ENCODE measurements around the gene GCSAML.
"Not testable (repeated sequence)": the region's sequence is repeated elsewhere in the genome, so short reads cannot be mapped to it uniquely, and the experiment has no call there.

GCSAML gene

GRCh38 chr1:247548769-247549182, at the start of gene GCSAML:
Gene GCSAML (plus strand): TSS chr1:247549134. CDS start chr1:247549192, 58 bp downstream.
- no peak within 1 kb of the TSS for H3K4me3 ChIP-seq (ENCODE audit: insufficient read length, low read depth)
- no peak for TF ChIP-seq SUZ12 (IDR thresholded peaks at IDR 0.05; ENCODE audit: extremely low read depth, insufficient read depth, insufficient read length)
- no peak for TF ChIP-seq YY1 (IDR thresholded peaks at IDR 0.05; ENCODE audit: insufficient read depth, insufficient read length)
- TF ChIP-seq ZNF274 (IDR thresholded peaks at IDR 0.05; ENCODE audit: low read depth, low read length), result no peak
- H3K9ac ChIP-seq (ENCODE audit: insufficient read length, low read depth), result no peak within 1 kb of the TSS
- no peaks in the 10 kb centered on the region for H3K27me3 ChIP-seq (ENCODE audit: insufficient read depth, insufficient read length)
- DNase-seq (ENCODE audit: low read depth, low spot score), result no peak
- no peaks in the 10 kb centered on the region for H3K4me1 ChIP-seq (ENCODE audit: insufficient read depth, insufficient read length)
- H3K9me3 ChIP-seq (ENCODE audit: insufficient read depth, low read length), result no peaks in the 10 kb centered on the region
- H3K36me3 ChIP-seq (ENCODE audit: insufficient read depth, insufficient read length, low read length), result no peaks in the 10 kb centered on the region

GRCh38 chr1:247500865-247501264, 48.1 kb upstream of the GCSAML start:
- H3K4me1 ChIP-seq (ENCODE audit: insufficient read depth, insufficient read length), result no peaks in the 10 kb centered on the region
- H3K9ac ChIP-seq (ENCODE audit: insufficient read length, low read depth), result no peak overlapping the region
- no peaks in the 10 kb centered on the region for H3K9me3 ChIP-seq (ENCODE audit: insufficient read depth, low read length)
- no peaks in the 10 kb centered on the region for H3K27me3 ChIP-seq (ENCODE audit: insufficient read depth, insufficient read length)
- H3K36me3 ChIP-seq (ENCODE audit: insufficient read depth, insufficient read length, low read length), result no peaks in the 10 kb centered on the region
- TF ChIP-seq SUZ12 (IDR thresholded peaks at IDR 0.05; ENCODE audit: extremely low read depth, insufficient read depth, insufficient read length), result no peak
- no peak for TF ChIP-seq YY1 (IDR thresholded peaks at IDR 0.05; ENCODE audit: insufficient read depth, insufficient read length)
- no peak for TF ChIP-seq ZNF274 (IDR thresholded peaks at IDR 0.05; ENCODE audit: low read depth, low read length)
- no peak for DNase-seq (ENCODE audit: low read depth, low spot score)
- H3K4me3 ChIP-seq (ENCODE audit: insufficient read length, low read depth), result no peak overlapping the region

- Histone ChIP-seq H3K4me3 (ENCODE audit: insufficient read length, low read depth) (no peak overlapping the region), H3K27me3 (ENCODE audit: insufficient read depth, insufficient read length) (no peaks in the 10 kb centered on the region), H3K4me1 (ENCODE audit: insufficient read depth, insufficient read length) (no peaks in the 10 kb centered on the region), H3K9me3 (ENCODE audit: insufficient read depth, low read length) (no peaks in the 10 kb centered on the region), H3K36me3 (ENCODE audit: insufficient read depth, insufficient read length, low read length) (no peaks in the 10 kb centered on the region), H3K9ac (ENCODE audit: insufficient read length, low read depth) (no peak overlapping the region)
- no peak for TF ChIP-seq ZNF274 (IDR thresholded peaks at IDR 0.05; ENCODE audit: low read depth, low read length)
- no peak for TF ChIP-seq SUZ12 (IDR thresholded peaks at IDR 0.05; ENCODE audit: extremely low read depth, insufficient read depth, insufficient read length)
- TF ChIP-seq YY1 (IDR thresholded peaks at IDR 0.05; ENCODE audit: insufficient read depth, insufficient read length), result no peak
- DNase-seq (ENCODE audit: low read depth, low spot score), result no peak
Observed at GRCh38 chr1:247506831-247507230, 42.1 kb upstream of the GCSAML start.

DNA sequence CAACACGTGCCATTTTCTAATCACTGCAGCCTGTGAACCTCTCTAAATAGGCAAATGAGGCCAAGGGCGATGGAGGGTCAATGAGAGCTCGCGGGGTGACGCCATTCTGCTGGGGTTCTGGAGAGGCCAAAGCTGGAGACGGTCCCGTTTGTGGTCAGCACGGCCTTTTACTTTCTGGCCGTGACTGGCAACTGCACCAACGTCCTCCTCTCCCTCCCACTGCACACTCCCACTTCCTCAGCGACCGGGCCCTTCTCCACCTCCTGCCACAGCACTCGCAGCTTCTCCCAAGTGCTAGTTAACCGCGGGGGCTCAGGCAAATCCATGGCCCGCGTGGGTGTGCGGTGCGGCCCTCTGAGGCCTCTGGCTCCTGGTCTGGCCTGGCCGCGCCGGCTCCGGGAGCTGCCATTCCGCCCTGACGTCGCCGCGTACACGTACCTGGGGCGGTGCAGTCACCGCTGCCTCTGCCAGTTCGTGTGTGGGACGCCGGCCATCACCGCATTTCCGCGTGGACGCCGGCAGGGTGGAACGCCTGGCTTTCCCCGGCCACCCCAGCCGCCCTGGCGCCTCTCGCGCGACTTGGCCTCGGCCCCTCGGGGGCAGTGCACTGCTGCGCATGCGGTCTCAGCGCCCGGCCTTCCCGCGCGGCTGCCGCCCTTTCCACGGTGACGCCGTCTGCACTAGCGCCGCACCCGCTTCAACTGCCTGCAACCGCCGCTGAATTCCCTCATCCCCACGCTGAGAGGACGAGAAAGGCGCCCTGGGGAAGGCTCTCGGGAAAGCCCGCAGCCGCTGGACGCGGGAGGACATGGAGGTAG, 30.9 kb upstream of the GCSAML start:
- H3K9ac ChIP-seq (ENCODE audit: insufficient read length, low read depth), result no peak overlapping the region
- H3K4me1 ChIP-seq (ENCODE audit: insufficient read depth, insufficient read length), result no peaks in the 10 kb centered on the region
- H3K27me3 ChIP-seq (ENCODE audit: insufficient read depth, insufficient read length), result no peaks in the 10 kb centered on the region
- no peak overlapping the region for H3K4me3 ChIP-seq (ENCODE audit: insufficient read length, low read depth)
- H3K36me3 ChIP-seq (ENCODE audit: insufficient read depth, insufficient read length, low read length), result no peaks in the 10 kb centered on the region
- DNase-seq (ENCODE audit: low read depth, low spot score), result no peak
- TF ChIP-seq ZNF274 (IDR thresholded peaks at IDR 0.05; ENCODE audit: low read depth, low read length) (no peak), YY1 (IDR thresholded peaks at IDR 0.05; ENCODE audit: insufficient read depth, insufficient read length) (no peak), SUZ12 (IDR thresholded peaks at IDR 0.05; ENCODE audit: extremely low read depth, insufficient read depth, insufficient read length) (no peak)
- peaks cover 16% of the 10 kb centered on the region for H3K9me3 ChIP-seq (ENCODE audit: insufficient read depth, low read length)

DNA sequence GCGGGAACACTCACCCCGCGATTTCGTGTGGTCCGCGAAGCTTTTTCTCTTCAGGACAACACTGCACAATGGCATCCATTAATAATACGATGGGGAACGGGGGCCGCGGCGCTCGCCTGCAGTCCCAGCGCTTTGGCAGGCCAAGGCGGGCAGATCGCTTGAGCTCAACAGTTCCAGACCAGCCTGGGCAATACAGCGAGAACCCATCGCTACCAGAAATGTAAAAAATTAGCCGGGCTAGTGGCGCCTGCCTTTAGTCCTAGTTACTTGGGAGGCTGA, 30.4 kb upstream of the GCSAML start:
- Histone ChIP-seq H3K9me3 (ENCODE audit: insufficient read depth, low read length) (peaks cover 16% of the 10 kb centered on the region), H3K27me3 (ENCODE audit: insufficient read depth, insufficient read length) (no peaks in the 10 kb centered on the region), H3K4me1 (ENCODE audit: insufficient read depth, insufficient read length) (no peaks in the 10 kb centered on the region), H3K36me3 (ENCODE audit: insufficient read depth, insufficient read length, low read length) (no peaks in the 10 kb centered on the region), H3K9ac (ENCODE audit: insufficient read length, low read depth) (no peak overlapping the region), H3K4me3 (ENCODE audit: insufficient read length, low read depth) (no peak overlapping the region)
- DNase-seq (ENCODE audit: low read depth, low spot score), result no peak
- TF ChIP-seq SUZ12 (IDR thresholded peaks at IDR 0.05; ENCODE audit: extremely low read depth, insufficient read depth, insufficient read length), result no peak
- TF ChIP-seq ZNF274 (IDR thresholded peaks at IDR 0.05; ENCODE audit: low read depth, low read length), result no peak

GRCh38 chr1:247521886-247522285, 27.0 kb upstream of the GCSAML start:
- not testable (repeated sequence) for H3K4me3 ChIP-seq (ENCODE audit: insufficient read length, low read depth); H3K36me3 ChIP-seq (ENCODE audit: insufficient read depth, insufficient read length, low read length); H3K9ac ChIP-seq (ENCODE audit: insufficient read length, low read depth); H3K27me3 ChIP-seq (ENCODE audit: insufficient read depth, insufficient read length); DNase-seq (ENCODE audit: low read depth, low spot score); H3K4me1 ChIP-seq (ENCODE audit: insufficient read depth, insufficient read length)
- peaks cover 16% of the 10 kb centered on the region for H3K9me3 ChIP-seq (ENCODE audit: insufficient read depth, low read length)

DNA sequence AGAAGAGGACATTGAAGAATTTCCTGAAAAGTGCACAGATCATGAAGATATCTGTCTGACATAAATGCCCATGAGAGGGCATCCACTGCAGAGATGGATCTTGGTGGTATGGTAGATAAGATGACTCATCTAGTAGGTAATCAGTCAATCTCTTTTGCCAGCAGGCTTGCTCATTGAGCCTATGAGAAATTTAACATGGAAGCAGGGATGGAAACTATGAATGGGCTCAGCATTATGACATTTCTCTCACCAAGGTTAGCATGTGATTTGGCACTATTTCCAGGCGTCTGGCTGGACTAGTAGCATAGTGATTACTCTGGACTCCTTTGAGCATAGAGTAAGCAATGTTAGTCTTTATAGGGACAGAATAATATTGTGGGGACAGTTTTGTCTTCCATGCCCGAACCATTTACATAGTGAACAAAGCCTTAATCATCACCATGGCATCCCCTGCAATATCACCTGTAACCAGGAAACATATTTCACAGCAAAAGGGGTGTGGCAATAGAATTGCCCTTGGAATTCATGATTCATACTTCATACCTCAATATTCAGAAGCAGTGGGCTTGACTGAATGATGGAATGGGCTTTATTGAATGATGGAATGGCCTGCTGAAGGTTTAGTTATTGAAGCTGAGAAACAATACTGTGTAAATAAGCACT, 20.0 kb upstream of the GCSAML start:
- no peak overlapping the region for H3K9ac ChIP-seq (ENCODE audit: insufficient read length, low read depth)
- H3K4me3 ChIP-seq (ENCODE audit: insufficient read length, low read depth), result no peak overlapping the region
- H3K9me3 ChIP-seq (ENCODE audit: insufficient read depth, low read length), result no peaks in the 10 kb centered on the region; the same call in 1 of the 2 replicates
- H3K4me1 ChIP-seq (ENCODE audit: insufficient read depth, insufficient read length), result peaks cover 3% of the 10 kb centered on the region
- no peaks in the 10 kb centered on the region for H3K27me3 ChIP-seq (ENCODE audit: insufficient read depth, insufficient read length)
- TF ChIP-seq SUZ12 (IDR thresholded peaks at IDR 0.05; ENCODE audit: extremely low read depth, insufficient read depth, insufficient read length), result no peak
- TF ChIP-seq ZNF274 (IDR thresholded peaks at IDR 0.05; ENCODE audit: low read depth, low read length), result no peak
- TF ChIP-seq YY1 (IDR thresholded peaks at IDR 0.05; ENCODE audit: insufficient read depth, insufficient read length), result no peak
- no peaks in the 10 kb centered on the region for H3K36me3 ChIP-seq (ENCODE audit: insufficient read depth, insufficient read length, low read length)
- DNase-seq (ENCODE audit: low read depth, low spot score), result no peak

All from NT2/D1 (cell line).